Kidney capillary endothelial cell (primary cell): ENCODE data around the gene KCNK5.

Source experiments
- DNase-seq: peaks from one replicate; pipeline ENCODE4 v3.0.0-alpha.2; 2018; ENCODE audit warnings: low spot score

KCNK5 gene

GRCh38 chr6:39171489-39172376, 57.5 kb downstream of the KCNK5 start:
- DNase-seq = no peak

- DNase-seq = no peak
Measured at GRCh38 chr6:39170860-39171259, 58.4 kb downstream of the KCNK5 start.

- no peak for DNase-seq
Measured at GRCh38 chr6:39170389-39170788, 58.9 kb downstream of the KCNK5 start.

- DNase-seq = no peak
Measured at GRCh38 chr6:39169448-39170344, 59.6 kb downstream of the KCNK5 start.

GRCh38 chr6:39167866-39168625, 61.2 kb downstream of the KCNK5 start:
- DNase-seq = no peak

DNA sequence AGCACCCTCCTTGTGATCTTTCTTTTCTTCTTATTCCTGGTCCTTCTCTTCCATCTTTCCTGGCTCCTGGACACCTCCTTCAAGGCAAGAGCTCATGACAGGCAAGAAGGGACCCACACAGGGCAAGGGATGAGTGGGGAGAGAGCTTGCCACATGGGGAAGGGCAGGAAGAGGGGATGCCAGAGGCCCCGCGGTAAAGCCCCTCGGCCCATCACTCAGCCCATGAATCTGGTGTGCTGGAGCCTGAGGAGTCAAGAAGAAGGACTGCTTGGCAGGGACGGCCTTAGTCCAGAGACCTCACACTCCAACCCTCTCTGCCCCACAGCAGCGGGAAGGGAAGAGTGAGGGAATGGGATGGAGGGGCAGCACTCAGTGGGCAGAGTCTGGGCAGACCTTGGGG, 62.0 kb downstream of the KCNK5 start:
- DNase-seq = no peak

DNA sequence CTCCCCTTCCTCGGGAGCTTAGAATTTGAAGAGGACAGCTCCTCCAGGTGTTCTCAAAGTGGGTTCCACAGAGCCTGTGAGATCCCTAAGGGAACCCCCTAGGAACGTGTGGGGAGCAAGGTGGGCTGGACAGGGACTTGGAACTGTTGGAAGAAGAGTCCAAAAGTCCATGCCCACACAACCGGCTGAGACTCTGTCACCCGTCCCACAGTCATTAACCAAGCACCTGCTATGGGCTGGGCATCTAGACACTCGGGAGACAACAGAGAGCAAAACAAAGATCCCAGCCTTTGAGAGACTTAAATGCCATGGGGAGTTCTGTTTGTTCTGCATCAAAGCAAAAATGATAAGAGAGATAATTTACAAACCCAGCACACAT, 62.4 kb downstream of the KCNK5 start:
- DNase-seq = no peak

- peak; percentile 44 for DNase-seq
Measured at GRCh38 chr6:39166189-39166911, 62.9 kb downstream of the KCNK5 start.

DNA sequence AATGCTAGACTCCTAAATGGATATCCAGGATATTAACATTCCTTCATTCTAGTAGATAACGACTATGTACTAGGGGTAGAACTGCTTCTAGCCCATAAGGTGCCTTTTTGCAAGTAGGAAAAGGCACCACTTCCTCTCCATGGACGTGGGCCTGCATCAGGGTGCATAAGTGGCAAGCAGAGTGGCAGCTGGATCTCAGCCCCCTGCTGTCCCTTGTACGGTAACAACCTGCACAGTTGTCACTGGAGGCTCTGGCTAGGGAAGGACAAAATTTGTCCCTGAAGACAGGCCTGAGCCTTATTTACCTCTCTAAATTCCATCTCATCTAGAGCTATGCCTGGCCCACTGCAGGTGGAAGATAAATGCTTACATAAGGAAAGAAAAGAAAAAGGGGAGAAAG, 71.8 kb downstream of the KCNK5 start:
- DNase-seq = no peak

- no peak for DNase-seq
Measured at GRCh38 chr6:39156801-39157200, 72.5 kb downstream of the KCNK5 start.

- DNase-seq = no peak
Measured at GRCh38 chr6:39154705-39155104, 74.6 kb downstream of the KCNK5 start.

- DNase-seq = no peak
Measured at GRCh38 chr6:39153766-39154397, 75.4 kb downstream of the KCNK5 start.

DNA sequence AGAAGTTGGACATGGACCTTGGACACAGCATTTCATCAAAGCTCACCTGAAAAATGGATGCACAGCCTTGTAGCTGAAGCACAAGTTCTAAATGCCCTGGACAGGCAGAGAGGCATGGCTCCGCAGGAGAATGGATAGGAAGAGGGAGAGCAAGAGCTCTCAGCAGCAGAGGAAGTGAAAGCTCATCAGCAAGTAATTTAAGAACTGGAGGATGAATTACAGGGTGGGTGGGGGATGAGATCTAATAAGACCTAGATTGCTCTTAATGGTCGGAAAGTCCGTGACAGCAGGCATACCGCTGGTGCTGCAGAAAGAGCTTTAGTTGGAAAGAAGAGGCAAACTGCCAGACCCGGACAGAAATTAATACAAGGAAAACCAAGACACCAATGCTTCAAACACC, 77.0 kb downstream of the KCNK5 start:
- no peak for DNase-seq

DNA sequence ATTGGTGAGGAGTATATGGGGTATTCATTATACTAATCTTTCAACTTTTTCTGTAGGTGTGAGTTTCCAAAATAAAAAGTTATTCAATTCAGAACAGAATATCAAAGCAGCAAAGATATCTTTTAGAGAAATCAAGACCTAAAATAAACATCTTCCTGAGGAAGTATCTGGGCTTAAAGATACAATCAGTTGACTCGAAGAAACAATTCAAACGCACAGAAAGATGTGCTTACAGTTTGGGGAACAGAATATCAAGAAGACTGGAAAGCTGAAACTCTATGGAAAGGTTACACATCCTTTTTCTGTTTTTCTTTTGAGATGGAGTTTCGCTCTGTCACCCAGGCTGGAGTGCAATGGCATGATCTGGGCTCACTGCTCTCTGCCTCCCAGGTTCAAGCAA, 78.1 kb downstream of the KCNK5 start:
- no peak for DNase-seq

- no peak for DNase-seq
Measured at GRCh38 chr6:39144481-39145173, 84.6 kb downstream of the KCNK5 start.

DNA sequence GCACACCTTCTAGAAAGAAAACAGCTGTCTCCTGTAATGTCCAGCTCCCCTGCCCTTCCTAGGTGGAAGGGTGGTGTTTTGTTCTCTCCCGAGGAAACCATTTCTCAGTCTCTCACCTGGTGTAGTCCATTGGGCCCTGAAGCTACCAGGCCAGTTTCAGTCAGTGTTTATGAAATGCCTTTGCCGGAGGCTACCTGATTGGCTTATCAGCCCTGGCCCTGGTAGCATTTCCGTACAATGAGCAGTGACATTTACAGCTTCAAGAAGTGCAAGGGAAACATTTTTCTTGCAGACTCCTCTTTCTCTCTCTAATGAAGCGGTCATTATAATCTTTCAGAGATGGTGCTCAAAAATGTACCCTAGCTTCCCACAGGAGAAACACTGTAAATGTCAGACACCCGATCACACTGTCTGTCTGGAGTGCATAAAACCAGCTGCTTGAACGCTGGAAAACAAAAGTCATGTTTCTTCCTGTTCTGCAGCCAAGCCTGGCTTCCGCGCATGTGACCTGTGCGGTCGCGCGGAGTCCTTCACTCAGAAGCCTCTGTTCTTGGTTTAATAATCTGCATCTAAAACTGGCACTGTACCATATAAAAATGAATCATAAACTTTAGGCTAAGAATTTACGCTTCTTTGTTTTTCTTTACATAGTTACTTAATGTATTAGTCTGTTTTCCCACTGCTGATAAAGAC, 85.9 kb downstream of the KCNK5 start:
- no peak for DNase-seq

DNA sequence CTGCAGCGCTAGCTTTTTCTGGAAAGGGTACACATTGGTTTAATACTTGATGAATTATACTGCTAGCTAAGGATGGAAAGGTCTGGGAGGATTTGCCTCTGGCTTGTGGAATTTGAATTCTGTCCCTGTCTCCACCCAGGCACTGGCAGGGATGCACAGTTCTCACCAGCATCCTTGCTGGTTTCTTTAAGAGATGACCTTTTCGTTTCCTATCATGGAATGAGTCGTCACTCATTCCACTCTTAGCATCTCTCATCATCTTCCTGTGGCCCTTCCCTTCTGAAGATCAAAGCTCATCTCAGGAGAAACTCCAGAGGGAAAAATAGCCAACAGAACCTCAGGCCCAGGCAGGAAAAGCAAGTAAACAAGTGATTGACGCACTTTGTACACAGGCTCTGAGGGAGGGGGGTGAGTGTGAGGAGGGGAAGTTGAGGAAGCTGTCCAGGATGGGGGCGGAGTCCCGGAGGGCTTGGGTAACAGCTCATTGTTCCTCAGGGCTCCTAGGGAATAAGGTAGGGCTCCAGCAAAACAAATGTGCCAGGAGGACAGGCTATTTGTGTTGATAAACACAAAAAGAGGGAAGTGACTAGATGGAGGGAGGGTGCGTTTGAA, 88.6 kb downstream of the KCNK5 start:
- DNase-seq = peak; percentile 73
